ENCODE results near the gene TRIM7. TPM values are rescaled to one million over a fixed set of nuclear protein-coding genes. Genes with fewer than 3 reads are reported as not detected.

Gene TRIM7
- total and polyA plus RNA-seq, 2 of the 4 experiments (the other 2 are of a cell fraction) = 0.54 to 1.0 TPM

GRCh38 chr5:181194489-181195248, 10.3 kb downstream of the TRIM7 start:
- H3K36me3 ChIP-seq (ENCODE audit: control insufficient read depth, insufficient read depth, low read length) = no peaks in the 10 kb centered on the region
- no peaks in the 10 kb centered on the region; the same call in 1 of the 2 replicates for H3K27me3 ChIP-seq (ENCODE audit: control insufficient read depth, insufficient read depth, low read length)
- no peak overlapping the region for H2AK9ac ChIP-seq (replicated peaks; ENCODE audit: low read depth, low read length, poor library complexity)
- no TSS peak for BruUV-seq (replicated peaks)
- dilution Hi-C loops (cut with HindIII; ENCODE audit: low sequenced_read_pairs, unreplicated experiment) (no loop called here), intact Hi-C loops (cut with micrococcal nuclease) (no loop called here), in situ Hi-C loops (cut with MboI; ENCODE audit: low sequenced_read_pairs) (no loop called here)
- no peaks in the 10 kb centered on the region for H3K9me3 ChIP-seq (ENCODE audit: control insufficient read depth, insufficient read depth, low read length)
- no peak overlapping the region for H3K4me3 ChIP-seq (ENCODE audit: insufficient read depth, low read depth, low read length)
- H4K5ac ChIP-seq (ENCODE audit: low read depth, low read length) = no peak overlapping the region
- POLR2A ChIA-PET (ENCODE audit: unreplicated experiment) = interaction anchor here (0.6 kb wide), 1 partner anchor 42 kb away, joined by 4 read pairs; no protein-coding TSS in a partner anchor
- H4K91ac ChIP-seq (ENCODE audit: insufficient read depth, low read depth, low read length) = no peak overlapping the region
- no peak overlapping the region for H2BK5ac ChIP-seq (ENCODE audit: low read depth, low read length, poor library complexity, severe bottlenecking)
- no peak overlapping the region for H4K8ac ChIP-seq (ENCODE audit: low read depth in 2 of 2, low read length in 2 of 2)
- peaks cover 2% of the 10 kb centered on the region; the same call in 1 of the 2 replicates for H3K9me1 ChIP-seq (ENCODE audit: insufficient read depth, low read length)
- CTCF ChIA-PET = no interaction called here
- no peak overlapping the region for H2BK120ac ChIP-seq (ENCODE audit: low read depth, low read length)
- no peak for TF ChIP-seq POLR2A (IDR thresholded peaks at IDR 0.05; ENCODE audit: low read depth, low read length)
- TF ChIP-seq RFX5 (IDR thresholded peaks at IDR 0.05; ENCODE audit: low read depth, low read length) = no peak
- H3K4ac ChIP-seq (ENCODE audit: low read depth, low read length) = no peak overlapping the region
- 61% methylated on average over 14 of the region's 21 CpGs; no CpG with 5 or more reads in 1 of the 2 experiments for WGBS, 2 experiments (ENCODE audit: extremely low coverage in 2 of 2, insufficient read length in 1 of 2)
- no peak overlapping the region for H2AFZ ChIP-seq (replicated peaks; ENCODE audit: low read length, poor library complexity)
- H3K4me1 ChIP-seq (ENCODE audit: control insufficient read depth, insufficient read depth, low read length) = peaks cover 4% of the 10 kb centered on the region
- H3K14ac ChIP-seq (replicated peaks; ENCODE audit: low read depth, low read length) = no peak overlapping the region
- H2BK20ac ChIP-seq (ENCODE audit: low read depth, low read length) = no peak overlapping the region
- no peak overlapping the region for H2AK5ac ChIP-seq (ENCODE audit: low read depth, low read length)
- H2BK15ac ChIP-seq (ENCODE audit: low read depth, low read length) = no peak overlapping the region
- ATAC-seq (ENCODE audit: low read depth) (no peak), DNase-seq (no peak)
- no peak overlapping the region for H3K23ac ChIP-seq (ENCODE audit: low read depth, low read length)
- no peaks in the 10 kb centered on the region for H4K20me1 ChIP-seq (ENCODE audit: insufficient read depth, low read length)
- no peak overlapping the region for H3K4me2 ChIP-seq (ENCODE audit: low read depth, low read length)
- peaks cover 10 to 11% of the 10 kb centered on the region in 2 experiments; a peak in 3 of 4 replicates for H3K79me1 ChIP-seq (ENCODE audit: low read depth in 1 of 2, low read length in 2 of 2)
- no peak overlapping the region for H3K27ac ChIP-seq (ENCODE audit: insufficient read depth, low read length)
- H3K56ac ChIP-seq (ENCODE audit: extremely low read depth, insufficient read depth, low read length) = no peak overlapping the region
- no peak overlapping the region for H3K18ac ChIP-seq (ENCODE audit: low read depth, low read length)
- no peak overlapping the region for H3K9ac ChIP-seq (ENCODE audit: low read depth, low read length)

All from IMR-90 (cell line).